HEK293T (cell line): ENCODE data around the gene DLX3.

Experiments used
- CTCF ChIA-PET: fragments of 350-600 bp; formaldehyde crosslinking; extraction: SDS; loops from one replicate; lab custom pipeline; 2021; ENCODE audit warnings: antibody characterized with exemption, inconsistent platforms; lab: Yijun Ruan, JAX
- POLR2A ChIA-PET: fragments of 350-600 bp; formaldehyde crosslinking; extraction: SDS; loops from one replicate; lab custom pipeline; 2020; ENCODE audit warnings: antibody characterized with exemption, inconsistent platforms; lab: Yijun Ruan, JAX
- DNase-seq: peaks from one replicate; pipeline ENCODE4 v3.0.0; 2012; ENCODE audit warnings: mixed read lengths; ENCODE audit errors: extremely low spot score
- ARNT ChIP-seq: fragments of 450-650 bp; IDR thresholded peaks from 2 replicates; pipeline ENCODE4 v1.6.1; 2017; ENCODE audit warnings: mild to moderate bottlenecking
- BHLHE40 ChIP-seq: fragments of 450-650 bp; IDR thresholded peaks from 2 replicates; pipeline ENCODE4 v1.6.1; 2016; ENCODE audit warnings: mild to moderate bottlenecking, moderate library complexity, borderline replicate concordance
- CTBP1 ChIP-seq: fragments of 450-650 bp; IDR thresholded peaks from 2 replicates; pipeline ENCODE4 v1.6.1; 2016; ENCODE audit warnings: borderline replicate concordance
- ELF4 ChIP-seq: fragments of 450-650 bp; IDR thresholded peaks from 2 replicates; pipeline ENCODE4 v1.6.1; 2017; ENCODE audit warnings: antibody characterized with exemption
- FOXA1 ChIP-seq: fragments of 450-650 bp; IDR thresholded peaks from 2 replicates; pipeline ENCODE4 v1.6.1; 2016; ENCODE audit warnings: mild to moderate bottlenecking
- FOXK2 ChIP-seq: fragments of 450-650 bp; IDR thresholded peaks from 2 replicates; pipeline ENCODE4 v1.6.1; 2016; ENCODE audit warnings: mild to moderate bottlenecking
- FOXM1 ChIP-seq: fragments of 450-650 bp; IDR thresholded peaks from 2 replicates; pipeline ENCODE4 v1.6.1; 2017; ENCODE audit warnings: mild to moderate bottlenecking, borderline replicate concordance
- HDGF ChIP-seq: fragments of 450-650 bp; IDR thresholded peaks from 2 replicates; pipeline ENCODE4 v1.6.1; 2017; ENCODE audit warnings: antibody characterized with exemption, borderline replicate concordance
- L3MBTL2 ChIP-seq: fragments of 450-650 bp; conservative IDR thresholded peaks from 2 replicates; pipeline ENCODE4 v1.6.1; 2016; ENCODE audit warnings: mild to moderate bottlenecking
- LEF1 ChIP-seq: fragments of 450-650 bp; IDR thresholded peaks from 2 replicates; pipeline ENCODE4 v1.6.1; 2017; ENCODE audit warnings: mild to moderate bottlenecking, borderline replicate concordance
- NFRKB ChIP-seq: fragments of 450-650 bp; IDR thresholded peaks from 2 replicates; pipeline ENCODE4 v1.6.1; 2016; ENCODE audit warnings: mild to moderate bottlenecking, moderate library complexity
- PKNOX1 ChIP-seq: fragments of 450-650 bp; IDR thresholded peaks from 2 replicates; pipeline ENCODE4 v1.6.1; 2016
- SP1 ChIP-seq: fragments of 450-650 bp; IDR thresholded peaks from 2 replicates; pipeline ENCODE4 v1.6.1; 2017
- SUZ12 ChIP-seq: fragments of 450-650 bp; IDR thresholded peaks from 2 replicates; pipeline ENCODE4 v1.6.1; 2016; ENCODE audit warnings: mild to moderate bottlenecking
- TARDBP ChIP-seq: fragments of 450-650 bp; IDR thresholded peaks from 2 replicates; pipeline ENCODE4 v1.6.1; 2016
- ZNF384 ChIP-seq: fragments of 450-650 bp; IDR thresholded peaks from 2 replicates; pipeline ENCODE4 v1.6.1; 2016

The DLX3 gene

GRCh38 chr17:50037321-50038107 is 42.5 kb upstream of the DLX3 start:
- TF ChIP-seq ZNF384 (no peak), FOXA1 (no peak), NFRKB (no peak), FOXM1 (no peak), FOXK2 (no peak), ELF4 (no peak), PKNOX1 (no peak), BHLHE40 (no peak), HDGF (no peak), SUZ12 (no peak), SP1 (no peak)
- ChIA-PET CTCF (interaction anchor here (1.8 to 2.4 kb wide), 2 partner anchors 54 to 57 kb away, joined by 5 to 13 read pairs; no protein-coding TSS in a partner anchor), POLR2A (interaction anchor here (1.7 kb wide), 1 partner anchor 19 kb away, joined by 7 read pairs; the partner anchor contains the start of gene ITGA3)
- no peak for DNase-seq

- ChIA-PET CTCF (interaction anchor here (0.6 to 2.4 kb wide), 4 partner anchors 10 to 213 kb away, joined by 3 to 13 read pairs (median 4); no protein-coding TSS in a partner anchor), POLR2A (interaction anchor here (1.4 to 1.7 kb wide), 2 partner anchors 20 to 115 kb away, joined by 5 to 7 read pairs; partner anchors contain the start of gene ITGA3)
- TF ChIP-seq ELF4 (no peak), TARDBP (no peak), SUZ12 (no peak), NFRKB (no peak), FOXK2 (no peak), FOXM1 (no peak), LEF1 (no peak), PKNOX1 (no peak), BHLHE40 (no peak), L3MBTL2 (no peak), HDGF (no peak), FOXA1 (no peak), CTBP1 (no peak), SP1 (no peak)
- DNase-seq = no peak
These were observed 41.6 kb upstream of the DLX3 start for GRCh38 chr17:50036455-50037261.

- TF ChIP-seq PKNOX1 (no peak), TARDBP (no peak), ELF4 (no peak), FOXM1 (no peak), ZNF384 (no peak)
- no peak for DNase-seq
- POLR2A ChIA-PET = interaction anchor here (1.4 to 1.7 kb wide), 2 partner anchors 20 to 116 kb away, joined by 5 to 7 read pairs; partner anchors contain the start of gene ITGA3
- CTCF ChIA-PET = interaction anchor here (0.6 to 2.4 kb wide), 4 partner anchors 9 to 58 kb away, joined by 3 to 13 read pairs (median 4); no protein-coding TSS in a partner anchor
These were observed 40.9 kb upstream of the DLX3 start for GRCh38 chr17:50035945-50036344.

GRCh38 chr17:50035421-50035879 is 40.4 kb upstream of the DLX3 start:
- no peak for DNase-seq
- TF ChIP-seq FOXM1 = no peak
- no peak for TF ChIP-seq L3MBTL2
- TF ChIP-seq ELF4 = no peak
- ChIA-PET POLR2A (interaction anchor here (1.4 to 1.7 kb wide), 2 partner anchors 21 to 116 kb away, joined by 5 to 7 read pairs; partner anchors contain the start of gene ITGA3), CTCF (interaction anchor here (0.6 to 2.4 kb wide), 5 partner anchors 9 to 263 kb away, joined by 3 to 13 read pairs (median 4); no protein-coding TSS in a partner anchor)

GRCh38 chr17:50034498-50035364 is 39.7 kb upstream of the DLX3 start:
- DNase-seq = no peak
- TF ChIP-seq LEF1 = no peak
- no peak for TF ChIP-seq SUZ12
- no peak for TF ChIP-seq BHLHE40
- TF ChIP-seq FOXA1 = no peak
- no peak for TF ChIP-seq CTBP1
- TF ChIP-seq ARNT = no peak
- no peak for TF ChIP-seq FOXM1
- no peak for TF ChIP-seq ELF4
- no peak for TF ChIP-seq PKNOX1
- no peak for TF ChIP-seq HDGF
- no peak for TF ChIP-seq L3MBTL2
- TF ChIP-seq ZNF384 = no peak
- ChIA-PET POLR2A (no interaction called here), CTCF (interaction anchor here (0.6 to 2.4 kb wide), 4 partner anchors 11 to 1377 kb away, joined by 3 to 13 read pairs (median 3); no protein-coding TSS in a partner anchor)
